GM18861 (cell line): Measurements from ENCODE around the gene CSF2.

ENCODE experiments used
- ATAC-seq: cut with Tn5 transposase; IDR thresholded peaks from one replicate; pipeline ENCODE4 v1.9.1; 2021; ENCODE audit not compliant: unreplicated experiment

The CSF2 gene

DNA sequence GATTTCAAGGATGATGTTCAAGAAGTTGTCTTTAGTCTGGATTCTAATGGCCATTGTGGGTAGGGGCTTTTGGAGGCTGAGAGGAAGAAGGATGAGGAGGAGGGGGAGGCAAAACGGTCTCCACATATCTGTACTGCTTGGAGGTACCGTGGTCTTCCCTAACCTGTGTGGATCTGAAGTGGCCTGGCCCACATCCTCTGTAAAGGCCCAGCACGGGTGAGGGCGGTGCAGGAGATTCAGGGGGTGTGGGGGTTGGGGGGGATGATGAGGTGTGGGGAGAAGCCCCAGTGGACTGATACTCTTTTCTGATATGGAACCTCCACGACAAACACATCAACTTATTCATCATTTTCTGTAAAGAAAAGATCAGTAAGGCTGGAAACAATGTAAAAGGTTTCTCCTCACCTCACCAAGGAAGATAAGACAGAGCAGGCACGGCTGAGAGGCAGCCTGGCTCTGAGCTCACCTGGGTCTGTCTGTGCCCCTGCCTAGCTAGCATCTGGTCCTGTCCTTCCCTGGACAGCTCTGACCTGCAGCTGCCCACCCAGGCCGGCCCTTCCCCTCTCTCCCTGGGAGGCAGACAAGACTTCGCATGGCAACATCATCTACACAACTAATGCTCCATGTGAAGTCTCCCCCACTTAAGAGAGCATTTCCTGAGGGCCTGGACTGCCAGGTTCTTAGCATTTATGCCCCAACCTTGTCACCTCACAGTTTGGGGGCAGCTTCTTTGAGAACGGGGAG is 18.7 kb upstream of the CSF2 start:
- ATAC-seq: no peak

DNA sequence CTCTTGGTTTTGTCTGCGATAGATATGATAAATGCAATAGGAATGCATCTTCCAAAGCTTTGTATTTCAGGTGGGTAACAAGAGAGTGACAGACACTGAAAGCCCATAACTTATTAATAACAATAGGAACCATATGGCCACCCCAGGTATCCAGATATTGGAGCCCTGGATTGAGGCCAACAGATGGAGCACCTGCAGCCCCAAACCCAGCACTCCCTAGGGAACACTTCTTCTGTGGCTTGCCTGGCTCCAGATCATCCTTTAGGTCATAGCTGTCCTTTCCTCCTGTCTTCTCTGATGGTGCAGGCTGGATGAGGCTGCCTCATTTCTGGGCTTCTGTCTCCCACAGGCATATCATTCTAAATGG is 18.2 kb upstream of the CSF2 start:
- ATAC-seq: no peak

DNA sequence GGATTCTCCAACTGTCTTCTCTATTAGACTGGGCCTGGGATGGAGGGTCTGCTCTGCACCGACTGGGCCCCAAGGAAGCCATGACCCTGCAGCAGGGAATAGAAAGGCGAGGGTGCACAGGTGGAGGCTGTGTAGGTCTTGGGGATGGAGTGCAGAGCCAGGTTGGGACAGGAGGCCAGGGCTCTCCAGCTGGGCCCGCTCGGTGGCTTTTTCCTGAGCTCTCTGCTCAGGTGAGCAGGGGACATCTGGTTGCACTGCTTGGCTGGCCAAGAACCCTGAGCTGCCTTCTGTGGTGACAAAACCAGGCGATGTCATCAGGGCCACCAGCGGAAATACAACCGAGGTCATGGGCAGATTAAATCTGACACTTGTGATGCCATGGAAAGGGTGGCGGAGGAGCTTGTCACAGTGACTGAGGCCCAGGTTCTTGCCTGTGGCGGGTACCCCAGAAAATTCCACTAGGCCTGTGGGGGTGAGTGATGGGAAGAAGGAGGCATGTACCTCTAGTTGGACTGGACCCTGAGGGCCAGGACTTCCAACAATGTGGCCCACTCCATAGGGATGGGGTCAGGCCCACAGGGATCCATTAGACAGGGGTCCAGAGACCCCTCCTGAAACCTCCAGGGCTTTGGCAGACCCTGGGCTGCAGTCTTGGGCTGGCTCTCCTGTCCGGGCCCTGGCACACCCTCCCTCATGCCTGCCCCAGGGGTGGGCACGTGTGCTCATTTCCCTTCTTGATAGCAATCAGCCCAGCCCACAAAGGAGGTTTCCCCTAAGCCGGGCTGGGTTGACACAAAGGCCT is 17.6 kb upstream of the CSF2 start:
- no peak for ATAC-seq

DNA sequence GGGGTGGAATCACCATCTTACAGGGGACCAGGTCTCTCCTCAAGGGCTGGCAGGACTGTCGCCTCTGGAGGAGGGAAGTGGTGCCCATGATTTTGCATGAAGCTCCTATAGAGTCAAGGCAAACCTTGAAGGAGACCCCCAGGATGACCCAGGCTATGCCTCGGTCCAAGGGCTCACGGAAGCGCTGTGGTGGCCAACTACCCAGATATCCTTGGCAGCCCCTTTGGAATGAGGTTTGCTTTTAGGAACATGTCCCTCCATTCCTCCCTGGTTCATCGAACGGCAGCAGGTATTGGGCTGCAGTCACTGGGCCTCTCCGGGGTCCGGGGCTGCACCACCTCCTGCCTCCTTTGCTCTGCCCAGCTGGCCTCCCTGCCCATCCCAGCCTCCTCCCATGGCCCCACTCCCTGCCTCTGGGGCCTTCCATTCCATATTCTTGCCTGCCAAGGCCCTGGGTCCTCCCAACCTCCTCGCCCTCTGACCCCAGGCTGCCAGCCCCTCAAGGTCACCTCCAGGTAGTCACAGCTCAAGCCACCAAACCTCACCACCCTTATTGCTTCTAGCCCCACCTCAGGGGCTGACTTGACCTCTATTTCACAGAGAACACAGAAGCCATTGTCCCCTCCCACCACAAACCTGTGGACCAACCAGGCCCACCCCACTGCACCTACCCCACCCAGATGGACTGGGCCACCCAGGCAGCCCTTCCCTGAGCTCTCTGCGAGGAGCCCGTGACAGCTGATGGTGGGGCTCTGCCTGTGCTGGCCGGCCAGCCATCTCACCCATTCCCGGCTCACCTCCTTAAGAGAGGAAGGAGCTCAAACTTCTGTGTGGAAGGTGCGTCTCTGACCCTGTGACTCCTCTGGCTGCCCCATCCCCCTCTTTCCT is 16.7 kb upstream of the CSF2 start:
- ATAC-seq: no peak

DNA sequence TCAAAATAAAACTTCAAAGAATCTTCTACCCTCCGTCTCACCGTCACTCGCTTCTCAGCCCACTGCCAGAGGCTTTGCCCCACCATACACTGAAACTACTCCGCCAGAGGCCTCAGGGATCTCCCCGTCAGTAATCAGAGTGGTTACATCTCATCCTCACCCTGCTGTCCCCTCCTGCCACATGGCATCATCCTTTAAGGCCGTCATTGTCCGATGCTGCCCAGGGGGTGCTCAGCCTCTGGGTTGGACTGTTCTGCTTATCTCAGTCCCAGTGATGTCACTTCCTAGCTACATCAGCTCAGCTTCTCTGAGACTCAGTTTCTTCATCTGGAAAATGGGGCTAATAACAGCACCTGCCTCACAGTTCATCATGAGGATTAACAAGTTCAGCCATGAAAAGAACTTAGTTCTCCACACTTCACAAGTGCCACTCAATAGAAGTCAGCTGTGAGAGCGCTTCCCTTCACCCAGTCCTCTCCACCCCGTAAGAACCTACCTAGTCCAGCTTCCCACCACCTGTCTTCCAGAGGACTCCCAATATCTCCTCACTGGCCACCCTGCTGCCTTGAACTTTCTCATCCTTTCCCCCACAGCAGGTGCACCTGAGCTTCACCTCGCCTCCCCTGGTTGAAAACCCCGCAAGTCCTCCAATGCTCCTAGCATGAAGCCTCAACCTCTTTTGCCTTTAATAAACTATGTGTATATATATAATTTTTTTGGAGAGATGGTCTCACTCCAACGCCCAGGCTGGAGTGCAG is 15.9 kb upstream of the CSF2 start:
- no peak for ATAC-seq

DNA sequence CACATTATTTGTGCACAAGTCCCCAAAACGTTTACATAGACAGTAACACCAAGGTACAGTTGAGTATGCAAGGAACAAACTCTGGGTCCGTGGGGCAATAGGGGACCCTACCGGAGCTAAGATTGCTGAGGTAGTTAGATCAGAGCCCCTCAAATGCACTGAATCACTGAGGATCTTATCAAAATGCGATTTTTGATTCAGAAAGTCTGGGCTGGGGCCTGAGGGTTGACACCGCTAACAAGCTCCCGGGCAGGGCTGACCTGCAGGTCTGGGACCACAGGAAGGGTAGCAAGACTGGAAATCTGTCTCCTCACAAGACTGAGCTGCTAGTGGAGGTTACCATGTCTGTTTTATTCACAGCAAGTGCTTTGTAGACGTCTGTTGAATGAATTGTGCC is 14.9 kb upstream of the CSF2 start:
- no peak for ATAC-seq

DNA sequence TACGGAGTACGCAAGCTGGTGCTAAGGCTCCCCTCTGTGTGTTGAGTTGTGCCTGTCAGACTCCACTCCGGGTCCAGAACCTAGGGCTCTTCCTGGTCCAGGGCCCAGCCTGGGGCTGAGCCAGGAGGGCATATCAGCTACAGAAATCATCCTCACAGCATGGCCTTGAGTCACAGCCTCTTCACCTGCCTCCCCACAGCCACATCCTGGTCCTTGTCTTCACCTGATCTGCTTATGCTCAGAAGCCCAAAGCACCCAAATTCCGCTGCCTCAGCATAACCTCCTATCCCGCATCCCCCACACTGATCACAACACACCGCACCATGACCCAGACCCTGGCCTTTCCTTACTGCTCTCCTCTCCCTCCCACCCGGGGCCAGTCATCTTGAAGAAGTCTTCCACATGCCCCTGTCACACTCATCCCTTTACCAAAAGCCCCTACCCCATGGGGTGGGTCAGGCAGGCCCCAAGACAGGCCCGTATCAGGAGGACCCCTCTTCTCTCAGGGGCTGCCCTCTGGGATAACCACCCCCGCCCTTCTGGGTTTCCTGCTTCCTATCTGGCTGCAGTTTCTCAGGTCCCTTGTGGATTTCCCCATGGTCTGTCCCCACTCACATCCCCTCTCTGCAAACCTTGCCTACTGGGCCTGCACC is 14.4 kb upstream of the CSF2 start:
- no peak for ATAC-seq

DNA sequence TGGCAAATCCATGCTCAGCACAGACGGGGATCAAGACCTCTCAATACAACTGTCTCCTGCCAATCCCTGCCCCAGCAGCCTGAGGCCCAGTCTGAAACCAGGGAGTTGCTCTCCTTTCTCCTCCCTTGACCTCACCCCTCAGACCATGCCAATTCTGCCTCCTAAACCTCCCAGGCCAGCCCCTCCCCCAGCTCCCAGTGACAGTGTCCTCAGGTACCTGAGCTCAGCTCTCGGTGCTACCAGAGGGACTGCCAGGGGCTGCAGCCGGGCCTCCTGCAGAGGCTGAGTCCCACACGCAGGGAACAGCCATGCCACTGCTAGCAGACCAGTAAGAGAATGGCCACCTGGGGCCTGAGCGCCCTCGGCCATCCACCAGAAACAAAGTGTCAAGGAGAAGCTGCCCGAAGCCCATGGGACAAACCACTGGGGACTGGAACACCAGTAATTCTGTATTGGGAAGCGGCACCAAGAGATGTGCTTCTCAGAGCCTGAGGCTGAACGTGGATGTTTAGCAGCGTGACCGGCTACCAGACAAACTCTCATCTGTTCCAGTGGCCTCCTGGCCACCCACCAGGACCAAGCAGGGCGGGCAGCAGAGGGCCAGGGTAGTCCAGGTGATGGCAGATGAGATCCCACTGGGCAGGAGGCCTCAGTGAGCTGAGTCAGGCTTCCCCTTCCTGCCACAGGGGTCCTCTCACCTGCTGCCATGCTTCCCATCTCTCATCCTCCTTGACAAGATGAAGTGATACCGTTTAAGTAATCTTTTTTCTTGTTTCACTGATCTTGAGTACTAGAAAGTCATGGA is 13.7 kb upstream of the CSF2 start:
- ATAC-seq: no peak

DNA sequence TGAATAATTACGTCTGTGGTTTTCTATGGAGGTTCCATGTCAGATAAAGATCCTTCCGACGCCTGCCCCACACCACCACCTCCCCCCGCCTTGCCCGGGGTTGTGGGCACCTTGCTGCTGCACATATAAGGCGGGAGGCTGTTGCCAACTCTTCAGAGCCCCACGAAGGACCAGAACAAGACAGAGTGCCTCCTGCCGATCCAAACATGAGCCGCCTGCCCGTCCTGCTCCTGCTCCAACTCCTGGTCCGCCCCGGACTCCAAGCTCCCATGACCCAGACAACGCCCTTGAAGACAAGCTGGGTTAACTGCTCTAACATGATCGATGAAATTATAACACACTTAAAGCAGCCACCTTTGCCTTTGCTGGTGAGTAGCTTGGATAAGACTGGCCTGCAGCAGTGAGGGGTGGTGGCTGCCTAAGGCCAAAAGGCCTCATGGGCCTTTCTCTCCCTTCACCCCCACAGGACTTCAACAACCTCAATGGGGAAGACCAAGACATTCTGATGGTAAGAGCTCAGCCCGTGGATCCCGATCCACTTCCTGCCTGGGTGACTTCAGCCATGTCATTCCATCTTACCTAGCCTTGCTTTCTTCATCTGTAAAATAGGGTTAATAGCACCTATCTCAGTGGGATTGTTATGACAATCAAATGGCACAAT is 13.0 kb upstream of the CSF2 start, which contains the start of gene IL3:
Gene IL3, plus strand, starts transcription at position 155 of the 661 bp plus-strand sequence. Its CDS starts 52 bp downstream, at position 207.
- ATAC-seq: no peak

DNA sequence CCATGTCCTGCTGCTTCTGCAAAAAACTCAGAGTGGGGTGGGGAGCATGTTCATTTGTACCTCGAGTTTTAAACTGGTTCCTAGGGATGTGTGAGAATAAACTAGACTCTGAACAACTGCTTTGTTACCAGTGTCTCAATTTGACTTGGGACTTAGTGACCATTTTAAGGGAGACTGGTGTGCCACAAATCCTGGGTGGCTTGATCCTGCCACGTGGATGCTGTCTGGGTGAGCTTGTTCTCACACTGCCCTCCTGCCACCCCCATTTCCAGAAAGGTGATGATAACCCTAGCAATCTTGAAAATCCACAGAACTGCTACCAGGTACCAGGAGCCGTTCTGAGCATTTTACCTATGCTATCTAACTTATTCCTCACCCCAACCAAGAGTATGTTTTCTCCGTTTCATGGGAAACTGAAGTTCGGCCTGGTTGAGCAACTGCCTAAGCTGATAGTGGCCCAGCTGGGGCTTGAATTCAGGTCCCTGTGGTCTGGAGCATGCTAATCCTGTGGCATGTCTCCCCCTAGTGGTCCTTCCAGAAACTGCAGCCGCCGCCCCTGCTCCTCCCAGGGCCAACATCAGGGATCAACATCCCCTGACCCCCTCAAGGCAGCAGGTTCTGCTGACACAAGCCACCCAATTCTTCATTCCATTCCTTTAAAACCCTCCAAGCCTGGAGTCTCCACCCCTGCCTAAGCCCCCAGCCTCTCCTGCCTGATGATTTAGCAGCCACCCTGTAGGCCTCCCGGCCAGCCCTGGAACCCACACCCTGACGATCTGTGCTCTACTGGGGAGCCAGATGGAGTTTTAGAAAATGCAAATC is 10.3 kb upstream of the CSF2 start:
- ATAC-seq: no peak

DNA sequence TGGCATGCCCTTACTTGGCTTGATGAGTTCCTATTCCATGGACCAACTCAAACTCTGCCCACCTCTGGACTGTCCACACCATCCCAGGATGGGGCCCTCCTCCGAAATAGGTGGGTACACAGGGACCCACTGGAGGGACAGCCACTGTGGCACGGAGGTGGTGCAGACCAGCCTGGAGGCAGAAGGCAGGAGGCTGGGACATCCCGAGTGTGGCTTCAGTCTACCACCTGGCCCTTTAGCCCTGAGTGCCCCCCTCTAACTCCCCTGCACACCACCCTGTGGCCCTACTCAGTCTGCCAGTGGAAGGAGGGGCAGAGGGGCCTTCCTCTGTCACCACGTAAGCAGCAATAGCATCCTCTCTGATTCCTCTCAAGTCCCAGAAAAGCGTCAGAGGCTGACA is 9.4 kb upstream of the CSF2 start:
- no peak for ATAC-seq

DNA sequence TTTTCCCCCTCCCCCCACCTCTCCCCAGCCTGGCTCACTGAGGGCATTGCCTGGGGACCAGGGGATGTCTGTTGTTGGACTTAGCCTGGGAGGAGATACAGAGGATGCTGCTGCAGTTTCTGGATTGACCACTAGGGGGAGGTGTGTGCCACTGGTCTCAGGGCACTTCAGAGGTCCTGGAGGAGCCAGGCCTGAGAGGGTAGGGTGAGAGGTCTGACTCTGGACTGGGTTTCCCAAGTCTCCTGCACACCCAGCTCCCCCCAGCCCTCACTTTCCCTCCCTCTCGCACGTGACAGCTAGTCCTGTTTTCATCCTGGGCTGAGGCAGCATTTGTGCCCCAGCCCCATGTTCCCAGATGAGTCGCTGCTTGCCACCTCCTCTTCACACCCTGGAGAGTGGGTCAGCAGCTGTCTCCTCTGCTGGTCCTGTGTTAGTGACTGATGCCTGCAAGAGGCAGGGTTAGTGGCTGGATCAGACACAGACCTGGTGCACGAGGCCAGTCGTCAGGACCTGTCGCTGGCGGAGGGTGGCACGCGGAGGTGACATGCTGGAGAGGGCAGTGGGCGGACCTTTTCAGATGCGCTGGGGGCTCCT is 8.8 kb upstream of the CSF2 start:
- ATAC-seq: peak; percentile 65

DNA sequence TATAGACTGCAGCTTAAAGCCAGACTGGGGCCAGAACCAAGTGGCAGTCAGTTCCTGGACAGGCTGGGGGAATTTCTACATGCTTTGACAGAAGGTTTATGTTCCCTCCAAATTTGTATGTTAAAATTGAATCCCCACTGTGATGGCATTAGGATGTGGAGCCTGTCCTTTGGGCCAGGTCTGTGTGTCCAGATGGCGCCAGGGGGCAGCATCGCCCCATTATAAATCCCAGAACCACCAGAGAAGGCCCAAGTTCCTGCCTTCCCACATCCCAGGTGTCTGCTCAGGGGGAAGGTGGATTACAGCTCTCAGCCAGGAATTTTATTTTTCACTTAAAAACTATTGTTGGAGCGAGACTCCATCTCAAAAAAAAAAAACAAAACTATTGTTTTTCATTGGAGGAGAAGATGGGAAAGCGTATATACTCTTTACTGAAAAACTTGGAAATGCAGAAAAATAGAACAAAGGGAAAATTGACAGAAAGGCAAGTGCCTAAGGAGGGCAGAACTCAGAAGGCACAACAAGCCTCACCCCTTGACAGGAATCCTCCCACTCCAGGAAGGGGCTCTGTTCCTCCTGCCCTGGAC is 8.1 kb upstream of the CSF2 start:
- no peak for ATAC-seq

DNA sequence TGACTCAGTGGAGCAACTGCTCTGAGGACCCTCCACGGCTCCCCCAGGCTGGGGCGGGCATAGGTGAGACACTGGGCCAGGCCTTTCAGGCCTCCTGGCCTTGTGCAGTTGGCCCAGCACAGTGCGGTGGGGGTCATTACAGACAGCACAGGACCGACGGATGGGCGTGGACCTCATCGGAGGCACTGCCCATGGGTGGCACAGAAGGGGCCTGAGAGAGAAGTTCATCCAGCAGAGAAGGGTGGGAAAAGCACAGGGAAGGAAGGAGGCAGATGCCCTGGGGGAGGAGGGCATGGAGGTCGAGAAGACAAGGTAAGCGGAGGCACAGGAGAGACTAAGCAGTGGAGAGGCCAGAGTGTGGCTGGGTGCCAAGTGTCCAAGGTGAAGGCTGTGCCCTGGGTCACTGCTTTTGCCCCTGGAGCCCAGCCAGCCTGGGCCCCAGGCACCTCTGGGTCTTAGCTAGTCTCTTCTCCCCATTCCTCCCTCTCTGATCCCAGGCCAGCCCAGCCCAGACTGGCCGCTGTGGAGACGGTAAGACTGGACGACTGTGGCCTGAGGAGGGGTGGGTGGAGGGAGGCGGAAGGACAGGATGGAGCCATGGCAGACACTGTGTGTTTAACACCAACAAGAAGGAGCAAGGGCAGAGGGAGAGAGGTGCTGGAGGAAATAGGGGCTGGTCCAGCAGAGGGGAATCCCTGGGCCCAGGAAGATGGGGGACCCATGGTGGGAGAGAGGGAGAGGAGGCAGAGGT is 7.5 kb upstream of the CSF2 start:
- no peak for ATAC-seq

DNA sequence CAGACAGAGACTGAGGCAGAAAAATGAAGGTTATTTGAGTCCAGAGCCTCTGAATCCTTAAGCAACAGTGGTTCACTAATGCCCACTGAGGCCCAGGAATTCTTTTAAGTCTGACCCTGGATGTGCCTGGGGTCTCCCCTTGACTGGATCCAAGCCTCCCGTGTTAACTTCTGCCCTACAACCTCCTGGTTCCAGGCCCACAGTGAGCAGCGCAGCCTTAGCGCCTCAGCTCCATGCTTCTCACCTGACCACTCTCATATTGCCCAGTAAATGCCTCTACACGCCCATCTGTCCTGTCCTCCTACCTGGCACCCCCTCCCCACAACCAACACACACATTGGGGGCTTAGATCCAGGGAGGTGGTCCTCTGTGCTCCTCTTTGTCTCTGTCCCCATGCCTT is 6.7 kb upstream of the CSF2 start:
- ATAC-seq: no peak

DNA sequence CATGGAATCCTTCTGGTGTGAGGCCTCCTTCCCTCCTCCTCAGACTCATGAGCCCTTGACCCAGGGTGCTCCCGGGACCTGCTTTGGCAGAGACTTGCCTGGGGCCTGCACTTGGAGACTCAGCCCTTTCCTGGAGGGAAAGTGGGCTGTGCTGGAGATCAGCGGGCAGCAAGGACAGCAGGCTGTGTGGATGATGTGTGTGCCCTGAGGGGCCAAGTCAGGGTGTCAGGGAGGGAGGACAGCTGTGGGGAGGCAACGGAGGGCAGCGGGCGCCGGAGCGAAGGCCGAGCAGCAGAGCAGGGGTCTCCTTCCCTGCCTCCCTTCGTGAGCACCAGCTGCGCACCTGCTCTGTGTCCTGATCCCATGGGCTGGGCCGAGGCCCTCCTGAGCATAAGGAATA is 6.1 kb upstream of the CSF2 start:
- ATAC-seq: no peak
